Neural cell (in vitro differentiated cells): ENCODE measurements around the gene RD3L.

Experiments used
- CTCF ChIP-seq: fragments of 450-650 bp; IDR thresholded peaks from 2 replicates; pipeline ENCODE4 v1.5.1; 2014; ENCODE audit warnings: antibody characterized with exemption, mild to moderate bottlenecking, moderate library complexity; ENCODE audit not compliant: poor library complexity, severe bottlenecking
- TAF1 ChIP-seq: IDR thresholded peaks from 2 replicates; pipeline ENCODE4 v1.6.1; 2012; ENCODE audit warnings: low read depth

DNA sequence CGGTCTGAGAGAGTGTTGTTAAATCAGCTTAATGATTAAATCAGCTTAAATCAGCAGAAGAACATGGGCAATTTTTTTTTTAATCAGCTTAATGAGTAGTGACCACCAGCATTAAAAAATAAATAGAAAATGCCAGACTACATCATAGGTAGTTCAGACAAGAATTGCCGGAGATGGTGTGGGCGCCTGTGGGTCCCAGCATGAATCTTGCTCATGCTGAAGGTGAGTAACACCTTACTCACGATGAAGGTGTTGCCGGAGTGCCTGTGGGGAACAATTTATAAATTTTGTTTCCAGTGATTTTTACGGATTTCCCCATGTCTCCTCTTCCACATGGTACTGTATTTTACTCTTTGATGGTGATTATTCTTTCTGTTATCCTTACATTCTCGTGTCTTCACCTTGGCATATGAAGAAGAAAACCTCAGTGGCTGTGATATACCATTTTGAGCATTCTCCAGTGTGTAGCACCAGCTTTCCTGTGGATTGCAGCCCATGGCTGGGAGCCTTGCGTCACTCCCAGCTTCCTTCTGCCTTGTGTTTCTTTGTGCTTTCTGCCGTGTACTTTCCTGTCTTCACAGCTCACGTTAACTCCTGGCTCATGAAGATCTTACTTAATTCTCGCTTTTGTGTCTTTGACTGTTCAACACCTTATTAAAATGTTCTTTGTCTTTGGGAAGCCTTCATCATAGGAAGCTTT lies 9.4 kb downstream of the RD3L start:
- TF ChIP-seq CTCF (no peak), TAF1 (no peak)
